Measurements from ENCODE around the gene GRID1. TPM values are rescaled to one million over a fixed set of nuclear protein-coding genes. Genes with fewer than 3 reads are reported as not detected.

The GRID1 gene
- total and polyA plus RNA-seq, 10 of the 15 experiments (the other 5 are each of a cell fraction or from before 2014, with no cell fraction given), result 0.04 to 0.62 (median 0.08) TPM; not detected in 5

- intact Hi-C loops (cut with micrococcal nuclease; ENCODE audit: unreplicated experiment), result no loop called here
- no peak overlapping the region for H3K4me2 ChIP-seq (ENCODE audit: control insufficient read depth, insufficient read depth)
- TF ChIP-seq HCFC1 (IDR thresholded peaks at IDR 0.05; ENCODE audit: low read length) (no peak), TBL1XR1 (IDR thresholded peaks at IDR 0.05; ENCODE audit: low read depth, low read length) (no peak), ZNF592 (IDR thresholded peaks at IDR 0.05) (no peak), NFXL1 (IDR thresholded peaks at IDR 0.05; ENCODE audit: borderline replicate concordance) (no peak), SMC3 (IDR thresholded peaks at IDR 0.05; ENCODE audit: borderline replicate concordance, low read length) (no peak), BHLHE40 (IDR thresholded peaks at IDR 0.05; ENCODE audit: borderline replicate concordance in 1 of 2, low read depth in 2 of 2, low read length in 1 of 2) (no peak)
- no peaks in the 10 kb centered on the region for H3K9me3 ChIP-seq (replicated peaks; ENCODE audit: control insufficient read depth, insufficient read depth, low read length)
- ChIA-PET CTCF (no interaction called here), SMC1A (ENCODE audit: uncharacterized antibody, unreplicated experiment) (no interaction called here), POLR2A (no interaction called here), RAD21 (ENCODE audit: unreplicated experiment) (no interaction called here)
- no peaks in the 10 kb centered on the region for H3K36me3 ChIP-seq (ENCODE audit: control insufficient read depth in 2 of 2, insufficient read depth in 2 of 2, low read length in 1 of 2)
- WGBS (ENCODE audit: insufficient coverage, insufficient replicate concordance, low lambda C conversion rate, missing lambda C conversion rate), result 0% methylated on average over 1 of the region's 2 CpGs
- H3K4me1 ChIP-seq (ENCODE audit: control insufficient read depth, insufficient read depth, low read length), result no peaks in the 10 kb centered on the region
- no peaks in the 10 kb centered on the region for H3K79me2 ChIP-seq (ENCODE audit: control insufficient read depth, insufficient read depth, low read length)
- no peaks in the 10 kb centered on the region for H4K20me1 ChIP-seq (ENCODE audit: control insufficient read depth, insufficient read depth)
- no peak overlapping the region for H2AFZ ChIP-seq (ENCODE audit: control insufficient read depth, low read depth, low read length)
- ATAC-seq (no peak), FAIRE-seq (no peak), DNase-seq (ENCODE audit: low read depth, low spot score) (no peak)
- no TSS peak for BruUV-seq (replicated peaks)
- no peak overlapping the region for H3K4me3 ChIP-seq
- no peaks in the 10 kb centered on the region for H3K27me3 ChIP-seq (replicated peaks in 1 of 2; ENCODE audit: control insufficient read depth in 2 of 2, insufficient read depth in 2 of 2, low read length in 1 of 2)
- H3K9ac ChIP-seq (ENCODE audit: control insufficient read depth, insufficient read depth, low read length), result no peak overlapping the region
- H3K27ac ChIP-seq (ENCODE audit: control insufficient read depth, insufficient read depth), result no peak overlapping the region
- in situ Hi-C loops (cut with MboI), result no loop called here
These were observed 770.2 kb downstream of the GRID1 start for GRCh38 chr10:85596389-85596788.
